ENCODE measurements around the gene HOPX.
A peak's percentile ranks its signal among the peaks of the same experiment; 100 is the strongest.
"Not testable (repeated sequence)": the region's sequence is repeated elsewhere in the genome, so short reads cannot be mapped to it uniquely, and the experiment has no call there.

HOPX gene

DNA sequence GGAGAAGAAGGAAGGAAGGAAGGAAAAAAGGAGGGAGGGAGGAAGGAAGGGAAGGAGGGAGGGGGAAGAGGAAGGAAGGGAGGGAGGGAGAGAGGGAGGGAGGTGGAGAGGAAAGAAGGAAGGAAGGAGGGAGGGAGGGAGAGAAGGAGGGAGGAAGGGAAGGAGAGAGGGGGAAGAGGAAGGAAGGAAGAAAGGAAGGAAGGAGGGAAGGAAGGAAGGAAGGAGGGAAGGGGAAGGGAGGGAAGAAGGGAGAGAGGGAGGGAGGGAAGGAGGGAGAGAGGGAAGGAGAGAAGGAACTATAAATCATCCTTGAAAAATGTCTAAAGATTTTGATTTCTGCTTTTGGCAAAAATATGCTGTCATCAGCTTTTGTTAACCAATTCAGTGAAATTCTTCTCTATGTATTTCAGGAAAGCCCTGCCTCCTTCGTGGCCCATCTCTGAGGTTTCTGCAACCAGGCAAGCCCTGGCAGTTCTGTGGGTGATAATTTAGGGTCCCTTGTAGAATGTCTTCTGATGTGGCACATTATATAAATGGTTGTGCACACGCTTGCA is 7.1 kb upstream of the HOPX start:
- no peak for DNase-seq (ENCODE audit: low read depth, low spot score)

DNA sequence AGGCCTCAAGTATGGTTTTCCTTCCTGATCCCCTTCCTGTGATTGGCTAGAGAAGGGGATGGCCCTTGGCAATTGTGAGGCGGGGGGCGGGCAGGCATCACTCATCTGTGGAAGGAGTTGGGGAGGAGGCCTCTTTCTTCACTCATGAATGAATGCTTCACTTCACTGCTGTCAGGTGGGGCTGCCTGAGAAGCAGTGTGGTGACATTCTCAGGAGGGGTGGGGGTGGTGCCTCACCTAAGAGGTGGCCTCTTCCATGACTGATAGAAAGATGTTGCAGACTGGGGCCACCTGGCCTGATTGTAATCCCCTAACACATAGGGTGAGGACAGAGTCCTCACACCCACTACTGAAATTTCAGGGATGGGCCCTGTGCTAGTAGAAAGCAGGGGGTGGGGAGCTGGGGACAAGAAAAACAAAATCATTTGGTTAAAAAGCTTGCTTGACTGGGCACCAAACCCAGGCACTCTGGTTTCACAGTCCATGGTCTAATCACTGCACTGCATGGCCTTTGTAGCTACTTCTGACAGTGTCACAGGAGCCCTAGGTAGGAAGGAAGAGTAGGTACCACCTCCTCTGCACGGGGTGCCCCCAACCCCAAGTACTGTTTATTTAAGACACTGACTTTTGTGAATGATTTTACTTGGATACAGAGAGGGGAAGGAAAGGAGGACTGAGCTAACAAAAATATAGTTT is 5.6 kb upstream of the HOPX start:
- no peak for DNase-seq (ENCODE audit: low read depth, low spot score)

DNA sequence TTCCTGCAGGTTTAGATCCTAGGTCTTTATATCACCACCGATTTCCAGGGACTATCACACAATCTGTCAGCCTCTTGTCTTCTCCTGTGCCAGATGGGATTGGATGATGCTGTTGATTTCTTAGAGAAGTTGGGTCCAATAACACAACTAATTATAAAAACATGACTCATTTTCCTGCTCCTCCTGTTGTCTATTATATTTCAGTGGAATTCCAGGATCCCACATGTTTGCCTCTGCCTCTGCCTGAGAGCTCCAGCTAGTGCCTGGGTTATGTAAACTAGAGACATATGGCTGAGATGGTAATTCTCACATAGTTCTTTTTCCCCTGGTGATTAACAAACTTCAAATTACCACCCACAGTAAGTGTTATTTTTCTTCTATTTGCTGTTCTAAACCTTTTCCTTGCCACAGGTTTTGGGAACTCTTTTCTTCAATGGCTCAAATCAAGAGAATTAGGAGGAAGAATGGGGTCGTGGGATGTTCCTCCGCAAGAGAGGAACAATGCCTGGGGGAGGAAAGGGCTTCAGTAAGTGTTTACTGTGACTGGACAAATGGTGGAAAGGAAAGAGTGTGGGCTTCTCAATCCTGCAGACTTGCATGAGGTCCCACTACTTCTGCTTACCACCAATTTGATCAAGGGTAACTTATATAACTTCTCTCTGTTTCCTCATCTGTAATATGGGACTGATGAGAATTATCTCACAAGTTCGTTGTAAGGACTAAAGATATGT is 3.4 kb upstream of the HOPX start:
- no peak for DNase-seq (ENCODE audit: low read depth, low spot score)

DNA sequence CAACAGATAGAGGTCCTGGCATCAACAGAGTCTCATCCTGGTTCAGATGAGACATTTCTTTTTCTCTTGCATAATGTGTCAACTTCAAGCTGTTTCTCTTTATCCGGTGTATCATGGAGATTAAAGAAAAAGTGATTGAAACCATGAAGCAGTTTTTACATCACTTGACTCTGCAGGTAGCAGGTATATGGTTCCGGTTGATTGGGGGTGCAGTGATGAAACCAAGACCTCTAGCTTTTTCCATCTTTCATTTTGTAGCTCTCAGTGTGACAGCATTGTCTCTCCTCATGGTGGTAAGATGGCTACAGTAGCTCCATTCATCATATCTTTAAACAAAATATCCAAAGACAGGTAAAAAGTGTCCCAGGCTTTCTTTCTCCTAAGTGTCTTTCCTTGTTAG is 2.4 kb upstream of the HOPX start:
- no peak for DNase-seq (ENCODE audit: low read depth, low spot score)

DNA sequence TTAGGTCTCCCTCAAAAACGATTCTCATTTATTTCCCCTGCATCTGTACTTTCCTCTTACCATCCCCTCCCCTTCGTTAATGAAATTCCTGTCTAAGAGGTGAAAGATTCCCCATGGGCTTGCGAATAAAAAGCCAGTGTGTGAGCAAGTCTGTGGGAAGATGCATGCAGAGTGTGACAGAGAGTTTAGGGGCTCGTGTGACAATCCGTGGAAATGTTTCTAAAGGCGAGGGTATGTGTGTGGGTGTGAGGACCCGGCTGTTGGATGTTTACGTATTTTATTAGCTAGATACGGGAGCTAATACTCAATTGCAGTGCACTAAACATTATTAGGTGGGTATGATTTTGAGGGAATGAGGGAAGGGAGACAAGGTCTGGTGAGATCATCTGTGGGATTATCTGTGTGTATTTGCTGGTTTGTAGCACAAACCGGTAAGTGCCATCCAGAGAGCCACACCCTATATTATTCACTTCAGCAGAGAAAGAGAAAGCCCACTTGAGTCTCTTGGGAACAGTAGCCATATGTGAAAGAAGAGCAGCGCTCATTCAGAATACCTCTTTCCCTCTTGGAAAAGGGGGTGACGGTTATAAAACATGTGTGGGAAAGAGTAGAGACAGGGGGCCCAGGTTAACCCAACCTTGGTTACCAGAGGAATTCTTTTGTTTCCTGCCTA is 893 bp upstream of the HOPX start:
- no peak for DNase-seq (ENCODE audit: low read depth, low spot score)

DNA sequence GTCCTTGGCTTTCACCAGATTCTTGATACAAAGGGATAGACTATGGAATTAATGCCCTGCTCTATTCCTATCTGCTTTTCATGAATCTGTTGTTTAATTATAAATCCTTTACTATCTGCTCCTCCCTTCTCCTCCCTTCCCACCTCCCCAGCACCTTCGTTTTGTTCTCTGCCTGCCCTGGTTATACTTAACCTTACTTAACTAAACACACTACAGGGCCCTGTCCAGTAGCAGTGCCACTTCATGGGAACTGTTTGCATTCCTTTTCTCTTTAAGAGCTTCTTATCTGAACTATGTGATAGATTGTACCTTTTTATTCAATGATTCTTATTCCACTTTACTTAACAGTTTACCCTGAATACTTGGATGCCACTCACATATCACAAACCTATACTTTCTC is 830 bp downstream of the HOPX start:
- DNase-seq (ENCODE audit: low read depth, low spot score) = no peak

DNA sequence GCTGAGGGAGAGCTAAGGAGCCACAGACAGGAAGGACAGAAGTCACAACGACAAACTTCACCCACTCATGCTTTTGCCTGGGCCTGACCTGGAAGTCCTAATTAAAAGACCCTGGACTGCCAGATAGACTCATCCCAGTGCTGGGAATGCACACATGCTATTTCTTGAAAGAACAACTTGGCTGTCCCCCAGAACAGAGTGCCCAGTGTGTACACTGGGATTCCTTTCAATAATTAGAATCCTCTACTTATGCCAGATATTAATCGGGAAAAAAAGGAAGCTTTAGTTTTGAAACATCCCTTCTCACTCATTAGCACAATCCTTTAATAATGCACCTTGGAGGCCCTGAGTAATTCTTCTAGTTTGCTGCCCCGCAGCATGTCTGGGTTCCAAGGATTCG is 3.4 kb downstream of the HOPX start:
- DNase-seq (ENCODE audit: low read depth, low spot score) = no peak

DNA sequence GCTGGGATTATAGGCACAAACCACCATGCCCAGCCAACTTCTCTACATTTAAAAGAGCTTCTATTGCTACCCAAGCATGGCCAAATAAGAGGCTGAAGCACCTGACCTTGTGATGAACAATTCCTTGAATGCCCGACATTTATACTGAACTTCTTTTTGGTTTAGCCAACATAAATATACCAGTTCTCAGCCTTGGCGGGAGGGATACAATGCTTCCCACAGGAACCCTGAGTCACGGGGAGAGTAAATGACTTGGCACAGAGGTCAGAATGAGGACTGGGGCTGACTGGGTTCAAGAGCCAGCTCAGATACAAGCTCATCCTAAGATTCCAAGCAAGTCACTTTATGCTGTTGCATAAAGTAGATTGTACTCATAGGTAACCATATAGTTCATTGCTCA is 6.1 kb downstream of the HOPX start:
- DNase-seq (ENCODE audit: low read depth, low spot score) = no peak

DNA sequence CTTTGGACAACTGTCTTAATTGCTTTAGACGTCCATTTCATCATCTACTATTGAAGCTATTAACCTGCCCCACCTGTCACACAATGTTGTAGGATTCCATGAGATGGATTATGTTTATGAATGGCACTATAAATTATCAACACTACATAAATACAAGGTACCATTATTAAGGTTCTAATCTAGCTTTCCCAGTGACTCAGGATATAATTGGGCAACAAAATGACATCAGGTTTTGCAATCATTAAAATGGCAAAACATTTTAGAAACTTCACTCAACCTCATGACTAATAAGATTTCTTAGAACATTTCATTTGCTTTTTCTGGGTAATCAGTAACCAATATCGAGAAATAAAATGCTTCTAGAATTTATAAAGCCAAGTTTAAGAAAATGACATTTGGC is 9.2 kb downstream of the HOPX start:
- DNase-seq (ENCODE audit: low read depth, low spot score) = no peak

DNA sequence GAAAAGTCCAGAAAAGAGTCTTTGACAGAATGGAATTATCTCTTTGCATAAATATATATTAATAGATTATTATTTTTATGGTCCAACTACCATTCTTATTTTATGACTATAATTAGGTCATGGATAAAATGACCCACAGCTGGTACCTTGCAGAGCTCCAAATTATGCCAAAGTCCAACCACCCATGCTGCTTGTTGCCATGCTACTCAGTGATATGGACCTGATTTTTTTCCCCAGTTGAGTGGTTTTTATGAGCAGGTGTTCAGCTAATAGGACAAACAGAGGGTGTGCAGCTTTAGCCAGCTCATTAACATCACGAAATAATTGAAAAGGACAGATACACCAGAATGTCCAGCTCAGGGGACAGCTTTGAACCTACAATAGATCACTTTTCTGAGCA is 9.7 kb downstream of the HOPX start:
- no peak for DNase-seq (ENCODE audit: low read depth, low spot score)

DNA sequence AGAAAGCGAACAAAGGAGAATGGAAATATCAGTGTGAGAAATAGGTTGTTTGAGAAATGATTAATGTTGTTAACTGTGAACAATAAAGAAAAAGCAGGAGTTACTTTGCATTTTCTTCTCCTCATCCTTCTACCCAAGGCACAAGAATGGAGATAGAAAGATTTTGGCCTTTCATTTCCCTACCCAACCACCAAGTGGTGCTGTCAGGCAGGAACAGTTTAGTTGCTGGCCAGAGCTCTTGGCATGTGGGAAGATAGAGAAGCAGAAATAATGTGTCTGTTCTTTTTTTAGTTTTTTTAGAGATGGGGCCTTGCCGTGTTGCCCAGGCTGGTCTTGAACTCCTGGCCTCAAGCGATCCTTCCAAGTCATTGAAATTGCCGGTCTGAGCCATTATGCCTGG is 12.8 kb downstream of the HOPX start:
- DNase-seq (ENCODE audit: low read depth, low spot score) = no peak

DNA sequence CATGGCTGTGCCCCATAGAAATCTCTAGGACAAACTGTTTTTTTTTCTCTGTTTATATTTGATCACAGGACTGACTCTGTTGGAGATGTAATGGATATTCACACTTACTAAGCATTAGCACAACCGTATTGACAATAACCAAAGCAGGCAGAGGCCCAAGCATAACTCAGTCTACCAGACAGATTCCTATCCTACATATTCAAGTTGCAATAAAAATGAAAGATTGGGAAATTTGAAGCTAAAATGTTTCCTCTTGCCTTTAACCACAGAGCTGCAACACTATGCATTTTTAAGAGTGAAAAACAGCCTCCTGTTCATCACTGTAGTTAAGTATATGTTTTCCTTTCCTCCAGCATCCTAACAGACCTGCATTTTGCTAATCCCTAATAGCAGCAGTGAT is 13.7 kb downstream of the HOPX start:
- not testable (repeated sequence) for DNase-seq (ENCODE audit: low read depth, low spot score)

DNA sequence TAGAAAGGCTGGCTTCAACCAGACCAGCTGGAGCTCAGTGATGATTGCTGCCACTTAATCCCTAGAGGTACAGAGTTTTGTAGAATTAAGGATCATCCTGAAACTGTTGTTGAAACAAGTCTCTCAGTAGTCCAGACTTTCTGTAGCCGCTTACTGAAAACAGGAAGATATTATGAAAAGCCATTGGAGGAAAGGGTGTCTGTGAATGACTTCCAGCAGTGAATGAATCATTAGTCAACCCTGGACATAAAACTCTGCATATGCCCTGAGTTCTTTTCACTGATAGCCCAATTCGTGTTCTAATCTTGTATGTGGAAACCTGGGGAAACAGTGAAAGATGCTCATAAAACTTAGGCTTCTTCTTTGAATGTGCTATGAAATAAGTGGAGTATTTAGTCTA is 14.8 kb downstream of the HOPX start:
- DNase-seq (ENCODE audit: low read depth, low spot score) = no peak

DNA sequence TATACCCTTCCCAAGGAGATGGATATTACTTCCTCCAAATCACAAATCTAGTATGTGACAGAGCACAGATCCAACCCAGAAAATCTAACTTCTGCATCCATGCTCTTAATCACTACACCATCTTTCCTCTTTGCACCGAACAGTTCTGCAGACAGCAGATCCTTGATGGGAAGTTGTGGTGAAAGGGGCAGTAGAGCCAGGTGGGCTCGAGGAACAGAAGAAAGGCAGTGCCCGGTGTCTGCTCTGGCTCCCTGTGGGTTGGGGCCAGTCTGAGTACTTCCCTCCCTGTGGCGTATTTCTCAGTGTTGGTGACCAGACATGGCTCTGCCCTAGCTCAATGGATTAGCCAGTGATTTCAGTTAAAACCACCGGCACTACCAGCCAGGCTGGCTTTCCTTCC is 15.3 kb downstream of the HOPX start:
- no peak for DNase-seq (ENCODE audit: low read depth, low spot score)

DNA sequence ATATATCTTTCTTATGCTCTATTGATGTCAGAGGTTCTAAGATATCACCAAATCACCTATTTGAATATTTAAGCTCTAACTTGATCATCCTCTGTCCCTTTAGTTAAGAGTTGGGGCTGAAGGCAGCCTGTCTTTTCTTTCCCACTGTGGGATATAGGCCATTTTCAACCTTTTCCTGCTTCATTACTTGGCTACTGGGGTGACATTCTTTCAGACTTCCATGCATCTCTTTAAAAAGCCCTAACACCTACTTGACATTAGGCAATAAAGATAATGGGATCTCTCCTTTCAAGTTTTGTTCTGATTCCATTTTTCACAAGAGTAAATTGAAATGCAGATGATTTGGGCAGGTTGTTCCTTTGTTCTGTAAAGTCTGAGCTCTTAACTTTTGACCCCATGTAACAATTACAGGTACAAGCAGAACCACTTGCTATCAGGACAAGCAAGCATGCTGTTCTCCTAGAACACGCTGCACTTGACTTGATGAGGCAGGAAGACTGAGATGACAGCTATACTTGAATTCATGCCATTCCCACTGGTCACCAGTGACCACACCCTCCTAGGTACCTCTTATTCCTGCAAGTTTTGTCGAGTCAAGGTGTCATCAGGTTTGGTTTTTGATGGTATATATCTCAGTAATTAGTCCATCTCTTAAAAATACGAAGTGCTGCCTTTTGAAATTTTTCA is 18.2 kb downstream of the HOPX start:
- peak; percentile 38 for DNase-seq (ENCODE audit: low read depth, low spot score)

DNA sequence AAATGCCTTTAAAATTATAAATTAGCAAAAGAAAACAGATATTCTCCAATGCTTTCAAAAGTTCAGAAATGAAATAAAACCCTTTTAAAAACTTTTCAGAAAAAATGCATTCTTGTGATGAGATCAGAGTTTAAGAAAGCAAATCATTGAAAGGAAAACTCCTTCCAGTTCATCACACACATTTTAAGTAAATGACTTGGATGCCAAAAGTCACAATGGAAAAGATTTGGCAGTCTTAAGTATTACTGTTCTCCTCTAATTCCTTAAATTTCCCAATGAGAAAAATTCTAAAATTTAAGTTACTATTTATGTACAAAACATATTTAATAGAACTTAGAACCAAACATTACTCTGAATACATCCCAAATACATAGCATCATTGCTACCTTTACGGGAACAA is 21.1 kb downstream of the HOPX start:
- no peak for DNase-seq (ENCODE audit: low read depth, low spot score)

DNA sequence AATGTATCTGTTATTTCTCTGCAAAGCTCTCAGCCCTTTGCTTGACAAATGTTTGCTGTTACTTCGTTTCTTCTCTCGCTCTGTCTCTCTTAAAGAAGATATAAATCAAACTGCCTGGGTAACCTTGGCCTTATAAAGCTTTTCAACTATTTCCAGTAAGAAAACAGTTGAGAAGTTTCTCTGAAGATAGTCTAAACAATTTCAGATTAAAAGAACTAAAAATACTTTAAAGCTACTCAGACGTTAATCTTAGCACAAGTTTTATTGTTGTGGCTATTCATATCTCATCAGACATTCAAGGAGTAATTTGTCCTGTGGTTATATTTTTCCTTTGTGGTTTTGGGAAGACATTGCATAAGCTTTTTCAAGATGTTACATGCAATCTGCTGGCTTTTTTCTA is 22.6 kb downstream of the HOPX start:
- DNase-seq (ENCODE audit: low read depth, low spot score) = no peak

DNA sequence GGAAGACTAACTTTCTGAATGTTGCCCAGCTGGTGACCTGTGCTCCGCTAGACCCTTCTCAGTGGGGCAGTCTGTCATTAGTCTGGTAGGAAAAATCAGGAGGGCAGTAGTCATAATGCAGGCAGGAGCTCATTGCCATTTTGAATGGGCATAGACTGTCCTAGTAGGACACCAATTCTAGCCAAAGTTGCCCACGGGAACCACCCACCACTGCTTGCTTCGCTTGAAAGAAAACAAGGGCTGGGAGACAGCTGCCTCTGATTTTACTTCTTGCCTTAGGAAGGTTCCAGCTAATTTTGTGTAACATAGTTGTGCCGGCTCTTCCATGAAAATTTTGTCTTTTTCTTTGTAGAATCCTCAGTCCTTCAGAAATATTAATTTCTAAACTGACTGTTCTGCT is 23.3 kb downstream of the HOPX start:
- no peak for DNase-seq (ENCODE audit: low read depth, low spot score)

DNA sequence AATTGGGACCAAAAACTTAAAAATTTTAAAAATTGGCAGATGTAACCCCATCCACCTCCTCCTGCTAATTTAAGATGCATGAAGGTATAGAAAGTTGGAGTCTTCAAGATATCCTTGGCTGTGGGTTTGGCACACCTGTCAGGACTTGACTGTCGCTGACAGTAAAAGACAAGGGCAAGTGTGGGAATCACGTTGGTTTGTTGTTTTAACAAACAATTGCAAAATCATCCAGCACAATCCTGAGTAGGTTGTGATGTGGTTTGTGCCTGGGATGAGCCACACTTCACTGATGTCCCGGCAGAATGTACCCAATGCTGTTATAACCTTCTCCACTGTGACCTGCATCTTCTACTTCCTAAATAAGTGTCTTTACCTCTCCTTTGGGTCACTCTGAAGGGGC is 24.0 kb downstream of the HOPX start:
- DNase-seq (ENCODE audit: low read depth, low spot score) = no peak

DNA sequence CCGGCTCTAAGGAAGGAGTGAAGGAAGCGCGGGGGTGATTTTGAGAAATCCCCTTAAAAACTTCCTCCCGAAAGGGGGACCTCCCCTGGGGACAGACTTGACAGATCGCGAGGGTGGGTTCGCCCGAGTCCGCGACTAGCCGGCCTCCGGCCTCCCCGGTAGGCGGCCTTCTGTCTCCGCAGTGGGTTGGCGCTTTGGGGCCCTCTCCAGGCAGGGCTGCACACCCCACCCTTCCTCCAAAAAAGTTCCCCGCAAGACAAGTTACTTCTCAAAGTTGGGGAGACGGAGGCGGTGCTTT is 24.8 kb downstream of the HOPX start:
- DNase-seq (ENCODE audit: low read depth, low spot score) = no peak

DNA sequence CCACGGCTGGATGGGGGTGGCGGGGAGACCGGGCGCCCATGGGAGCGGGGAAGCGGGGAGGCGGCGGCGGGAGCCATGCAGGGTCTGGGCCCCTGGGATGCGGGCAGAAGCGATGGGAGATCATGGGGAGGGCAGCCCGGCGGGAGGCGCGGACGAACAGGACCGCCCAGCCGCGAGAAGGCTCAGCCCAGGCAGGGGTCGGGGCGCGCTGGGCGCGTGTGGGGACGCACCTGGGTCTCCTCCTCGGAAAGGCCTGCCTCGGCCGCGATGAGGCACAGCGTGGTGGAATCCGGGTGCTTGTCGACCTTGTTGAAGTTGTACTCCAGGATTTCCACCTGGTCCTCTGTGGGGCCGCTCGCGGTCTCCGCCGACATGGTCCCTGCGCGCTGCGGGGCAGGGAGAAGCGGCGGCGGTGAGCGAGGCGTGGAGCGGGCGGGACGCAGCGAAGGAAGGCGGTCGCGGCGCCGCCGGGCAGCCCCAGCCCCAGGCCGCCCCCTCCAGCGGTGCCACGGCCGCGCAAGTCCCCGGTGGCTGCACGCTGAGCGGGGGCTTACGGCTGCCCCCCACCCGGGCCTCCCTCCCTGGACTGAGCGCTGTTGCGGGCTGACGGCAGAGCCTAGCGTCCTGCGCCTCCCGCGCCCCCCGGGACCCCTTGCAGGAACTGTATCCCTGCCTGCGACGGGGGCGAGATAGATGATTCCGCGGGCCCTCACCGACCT is 25.3 kb downstream of the HOPX start:
- no peak for DNase-seq (ENCODE audit: low read depth, low spot score)

DNA sequence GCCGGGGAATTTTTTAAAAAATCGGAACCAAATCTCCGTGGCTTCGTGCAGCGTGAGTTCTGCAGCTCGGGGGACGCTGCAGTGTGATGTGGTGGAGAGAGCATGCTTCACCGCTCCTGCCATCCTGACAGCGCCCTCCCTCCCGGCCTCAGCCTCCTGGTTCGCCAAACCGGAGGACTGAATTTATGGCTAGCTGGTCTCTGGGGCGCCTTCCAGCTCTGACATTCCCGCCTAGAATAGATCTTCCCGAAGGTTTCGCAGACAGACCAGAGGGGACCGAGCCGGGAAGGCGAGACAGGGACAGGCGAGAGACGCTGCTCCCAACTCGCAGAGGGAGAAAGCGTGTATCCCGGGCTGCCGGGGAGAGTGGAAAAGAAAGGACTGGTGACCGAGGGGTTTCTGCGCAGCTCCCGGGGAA is 25.9 kb downstream of the HOPX start:
- DNase-seq (ENCODE audit: low read depth, low spot score) = peak; percentile 15
